GM19438 (cell line): ENCODE results near the gene LRRC4.

ENCODE experiments used
- ATAC-seq: cut with Tn5 transposase; IDR thresholded peaks from one replicate; pipeline ENCODE4 v1.9.1; 2021; ENCODE audit warnings: low read depth; ENCODE audit not compliant: unreplicated experiment

The LRRC4 gene

GRCh38 chr7:128008744-128009143, 22.5 kb downstream of the LRRC4 start:
- no peak for ATAC-seq

GRCh38 chr7:128008141-128008540, 23.1 kb downstream of the LRRC4 start:
- no peak for ATAC-seq

GRCh38 chr7:128007303-128007680, 23.9 kb downstream of the LRRC4 start:
- no peak for ATAC-seq

GRCh38 chr7:128006550-128007302, 24.5 kb downstream of the LRRC4 start:
- no peak for ATAC-seq

GRCh38 chr7:128005759-128006159, 25.5 kb downstream of the LRRC4 start:
- no peak for ATAC-seq

GRCh38 chr7:128005117-128005516, 26.1 kb downstream of the LRRC4 start:
- no peak for ATAC-seq

- ATAC-seq = no peak
These were observed 26.6 kb downstream of the LRRC4 start for GRCh38 chr7:128004623-128005022.

GRCh38 chr7:128003787-128004186, 27.4 kb downstream of the LRRC4 start:
- ATAC-seq = no peak

GRCh38 chr7:128003167-128003566, 28.1 kb downstream of the LRRC4 start:
- peak; percentile 59 for ATAC-seq

GRCh38 chr7:128000854-128001265, 30.4 kb downstream of the LRRC4 start:
- peak; percentile 53 for ATAC-seq

- no peak for ATAC-seq
These were observed 31.2 kb downstream of the LRRC4 start for GRCh38 chr7:128000048-128000447.

- ATAC-seq = no peak
These were observed 32.6 kb downstream of the LRRC4 start for GRCh38 chr7:127998671-127999070.

- ATAC-seq = no peak
These were observed 33.9 kb downstream of the LRRC4 start for GRCh38 chr7:127997226-127997922.

- no peak for ATAC-seq
These were observed 34.8 kb downstream of the LRRC4 start for GRCh38 chr7:127996253-127997071.

- ATAC-seq = no peak
These were observed 35.4 kb downstream of the LRRC4 start for GRCh38 chr7:127995881-127996215.

GRCh38 chr7:127995156-127995880, 35.9 kb downstream of the LRRC4 start:
- ATAC-seq = no peak

GRCh38 chr7:127993987-127994386, 37.2 kb downstream of the LRRC4 start:
- no peak for ATAC-seq

GRCh38 chr7:127993317-127993716, 37.9 kb downstream of the LRRC4 start:
- no peak for ATAC-seq

GRCh38 chr7:127988751-127989150, 42.5 kb downstream of the LRRC4 start:
- ATAC-seq = no peak

- ATAC-seq = no peak
These were observed 44.4 kb downstream of the LRRC4 start for GRCh38 chr7:127986581-127987521.
